Astrocyte of the cerebellum (primary cell): ENCODE results near the gene ZBTB21.

Source experiments
- DNase-seq: peaks from one replicate; pipeline ENCODE4 v3.0.0-alpha.2; 2011; ENCODE audit warnings: low read depth
- H3K4me3 ChIP-seq: 2 replicates; pipeline ENCODE4 v1.5.1; 2011; ENCODE audit warnings: mild to moderate bottlenecking, low read depth, low read length, moderate library complexity
- CTCF ChIP-seq: IDR thresholded peaks from 2 replicates; pipeline ENCODE4 v1.5.1; 2012; ENCODE audit warnings: low read length, low read depth, moderate library complexity, mild to moderate bottlenecking; ENCODE audit errors: missing control alignments
- in situ Hi-C: cut with HindIII; loops from 2 replicates; pipeline ENCODE4 v1.10.0; 2017; ENCODE audit warnings: low sequenced_read_pairs

The ZBTB21 gene

GRCh38 chr21:41989698-41990097 lies 20.5 kb downstream of the ZBTB21 start:
- TF ChIP-seq CTCF = no peak
- DNase-seq = no peak
- in situ Hi-C loops = no loop called here
- no peak overlapping the region for H3K4me3 ChIP-seq

- in situ Hi-C loops = no loop called here
These were observed 22.9 kb downstream of the ZBTB21 start for GRCh38 chr21:41987310-41987709.

GRCh38 chr21:41985662-41986416 lies 24.3 kb downstream of the ZBTB21 start:
- no peak for DNase-seq
- H3K4me3 ChIP-seq = no peak overlapping the region
- in situ Hi-C loops = no loop called here
- no peak for TF ChIP-seq CTCF

More at GRCh38 chr21:41987310-41987709, 22.9 kb downstream of the ZBTB21 start:
- H3K4me3 ChIP-seq = no peak overlapping the region
- no peak for TF ChIP-seq CTCF
- DNase-seq = no peak

- no peak for TF ChIP-seq CTCF
- in situ Hi-C loops = no loop called here
- no peak overlapping the region for H3K4me3 ChIP-seq
- no peak for DNase-seq
These were observed 26.9 kb downstream of the ZBTB21 start for GRCh38 chr21:41983229-41983628.

GRCh38 chr21:41980561-41980960 lies 29.6 kb downstream of the ZBTB21 start:
- no peak for TF ChIP-seq CTCF
- DNase-seq = no peak
- in situ Hi-C loops = no loop called here
- H3K4me3 ChIP-seq = no peak overlapping the region

GRCh38 chr21:41979751-41980369 lies 30.3 kb downstream of the ZBTB21 start:
- DNase-seq = no peak
- in situ Hi-C loops = no loop called here
- TF ChIP-seq CTCF = no peak
- H3K4me3 ChIP-seq = no peak overlapping the region
